ENCODE results near the gene DACH1. TPM values are rescaled to one million over a fixed set of nuclear protein-coding genes. Genes with fewer than 3 reads are reported as not detected.

DACH1 gene
- total and polyA plus RNA-seq, 2 of the 13 experiments (the other 11 are each of a cell fraction or from before 2014, with no cell fraction given): not detected

DNA sequence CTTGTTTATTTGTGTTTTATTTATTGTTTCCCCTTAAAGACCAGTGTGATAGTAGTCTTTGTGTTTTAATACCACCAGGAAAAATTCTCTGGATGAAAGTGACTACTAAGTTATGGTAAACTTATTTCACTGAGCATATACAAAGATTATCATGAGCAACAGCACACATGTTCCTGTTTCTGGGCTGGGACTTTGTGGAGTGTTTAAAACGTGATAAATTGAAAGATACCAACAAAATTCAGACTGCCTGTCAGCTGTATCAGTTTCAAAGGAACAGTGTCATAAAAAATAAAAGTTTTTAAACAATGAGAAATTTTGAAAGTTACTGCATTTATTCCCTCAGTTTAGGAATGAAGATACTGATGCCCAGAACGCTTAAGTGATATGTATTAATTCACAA, 259.4 kb downstream of the DACH1 start (continued):
- no peak for TF ChIP-seq PRPF4 (IDR thresholded peaks at IDR 0.05; ENCODE audit: low read depth, low read length, poor library complexity, severe bottlenecking)
- TF ChIP-seq, protein P1, sequence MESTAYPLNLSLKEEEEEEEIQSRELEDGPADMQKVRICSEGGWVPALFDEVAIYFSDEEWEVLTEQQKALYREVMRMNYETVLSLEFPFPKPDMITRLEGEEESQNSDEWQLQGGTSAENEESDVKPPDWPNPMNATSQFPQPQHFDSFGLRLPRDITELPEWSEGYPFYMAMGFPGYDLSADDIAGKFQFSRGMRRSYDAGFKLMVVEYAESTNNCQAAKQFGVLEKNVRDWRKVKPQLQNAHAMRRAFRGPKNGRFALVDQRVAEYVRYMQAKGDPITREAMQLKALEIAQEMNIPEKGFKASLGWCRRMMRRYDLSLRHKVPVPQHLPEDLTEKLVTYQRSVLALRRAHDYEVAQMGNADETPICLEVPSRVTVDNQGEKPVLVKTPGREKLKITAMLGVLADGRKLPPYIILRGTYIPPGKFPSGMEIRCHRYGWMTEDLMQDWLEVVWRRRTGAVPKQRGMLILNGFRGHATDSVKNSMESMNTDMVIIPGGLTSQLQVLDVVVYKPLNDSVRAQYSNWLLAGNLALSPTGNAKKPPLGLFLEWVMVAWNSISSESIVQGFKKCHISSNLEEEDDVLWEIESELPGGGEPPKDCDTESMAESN (CRISPR knock-in tag; conservative IDR thresholded peaks at IDR 0.05): no peak

DNA sequence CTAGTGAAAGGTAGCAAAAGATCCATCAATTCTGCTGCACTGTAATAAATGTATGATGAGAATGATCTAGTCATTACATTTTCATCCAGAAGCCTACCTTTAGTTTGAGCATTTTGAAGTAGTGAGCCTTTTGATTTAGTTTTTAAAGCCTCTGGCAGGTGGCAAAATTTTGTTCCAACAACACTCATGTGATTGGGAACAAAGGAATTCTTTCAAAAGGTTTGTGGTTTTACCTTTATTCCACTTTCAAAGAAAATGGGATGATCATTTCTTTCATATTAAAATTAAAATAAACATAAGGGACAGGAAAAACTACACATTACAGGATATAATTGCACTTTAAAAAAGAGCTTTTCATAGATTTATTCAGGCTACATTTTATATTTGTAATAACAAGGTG, 260.2 kb downstream of the DACH1 start:
- H2AFZ ChIP-seq (ENCODE audit: low read length): no peak overlapping the region
- H3K9ac ChIP-seq (ENCODE audit: insufficient read depth, low read depth, low read length): no peak overlapping the region
- no peaks in the 10 kb centered on the region for H3K36me3 ChIP-seq (replicated peaks in 1 of 2; ENCODE audit: control insufficient read depth in 1 of 2, insufficient read depth in 2 of 2, low read length in 2 of 2)
- no peak overlapping the region for H3K4me2 ChIP-seq (ENCODE audit: low read depth, low read length)
- H3K4me1 ChIP-seq (ENCODE audit: insufficient read depth, low read length): no peaks in the 10 kb centered on the region
- in situ Hi-C loops (cut with HindIII; ENCODE audit: extremely low pct_ligation_motif_present, low pct_unique_long_range_greater_than_20kb): no loop called here
- DNase-seq (ENCODE audit: low spot score) (no peak), FAIRE-seq (no peak), ATAC-seq (no peak)
- CTCF ChIA-PET (ENCODE audit: low intra/inter-chr PET ratio, low total read pairs): no interaction called here
- no peaks in the 10 kb centered on the region; a peak in 1 of 5 replicates for H3K27me3 ChIP-seq (ENCODE audit: control insufficient read depth in 1 of 2, insufficient read depth in 2 of 2, low read length in 2 of 2)
- BruUV-seq (replicated peaks): no TSS peak
- no peaks in the 10 kb centered on the region for H3K79me2 ChIP-seq (ENCODE audit: insufficient read depth, low read length)
- TF ChIP-seq ZNF432 (CRISPR knock-in tag; IDR thresholded peaks at IDR 0.05; ENCODE audit: borderline replicate concordance) (no peak), ZKSCAN1 (IDR thresholded peaks at IDR 0.05; ENCODE audit: low read length) (no peak), ZNF44 (CRISPR knock-in tag; IDR thresholded peaks at IDR 0.05) (no peak), MAF1 (CRISPR knock-in tag; IDR thresholded peaks at IDR 0.05; ENCODE audit: borderline replicate concordance) (no peak)
- POLR2A ChIA-PET: no interaction called here
- no peaks in the 10 kb centered on the region for H4K20me1 ChIP-seq (ENCODE audit: insufficient read depth, low read length)
- H3K4me3 ChIP-seq (replicated peaks in 1 of 3; ENCODE audit: insufficient read depth in 1 of 3, low read depth in 2 of 3, low read length in 3 of 3): no peak overlapping the region
- intact Hi-C loops (cut with micrococcal nuclease; ENCODE audit: unreplicated experiment): no loop called here
- H3K27ac ChIP-seq (ENCODE audit: extremely low read length, insufficient read depth, low read length): no peak overlapping the region
- H3K9me3 ChIP-seq (ENCODE audit: low read length): no peaks in the 10 kb centered on the region

DNA sequence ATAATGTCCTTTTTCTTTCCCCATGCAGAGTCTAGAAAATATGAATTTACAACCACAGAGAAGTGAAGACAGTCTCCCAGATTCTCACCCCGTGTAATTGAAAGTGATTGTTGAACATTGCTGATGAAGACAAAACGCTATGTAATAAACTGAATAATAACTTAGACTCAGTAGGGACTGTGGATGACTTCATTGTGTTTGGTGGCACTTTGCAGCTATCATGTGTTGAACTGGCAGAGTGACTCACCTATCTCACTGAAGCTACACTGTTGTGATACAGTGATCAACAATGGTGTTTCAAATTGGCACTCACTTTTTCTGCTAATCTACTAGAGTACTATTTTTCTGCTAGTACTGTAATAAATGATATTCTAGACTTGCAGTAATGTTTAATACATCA, 261.3 kb downstream of the DACH1 start:
- intact Hi-C loops (cut with micrococcal nuclease; ENCODE audit: unreplicated experiment): no loop called here
- no peaks in the 10 kb centered on the region for H3K79me2 ChIP-seq (ENCODE audit: insufficient read depth, low read length)
- no peaks in the 10 kb centered on the region for H4K20me1 ChIP-seq (ENCODE audit: insufficient read depth, low read length)
- ChIA-PET POLR2A (no interaction called here), CTCF (ENCODE audit: low intra/inter-chr PET ratio, low total read pairs) (no interaction called here)
- no peaks in the 10 kb centered on the region for H3K9me3 ChIP-seq (ENCODE audit: low read length)
- no peak overlapping the region for H3K27ac ChIP-seq (ENCODE audit: extremely low read length, insufficient read depth, low read length)
- FAIRE-seq: no peak
- H3K4me1 ChIP-seq (ENCODE audit: insufficient read depth, low read length): no peaks in the 10 kb centered on the region
- BruUV-seq (replicated peaks): no TSS peak
- no peak overlapping the region for H3K4me2 ChIP-seq (ENCODE audit: low read depth, low read length)
- H2AFZ ChIP-seq (ENCODE audit: low read length): no peak overlapping the region
- H3K36me3 ChIP-seq (replicated peaks in 1 of 2; ENCODE audit: control insufficient read depth in 1 of 2, insufficient read depth in 2 of 2, low read length in 2 of 2): no peaks in the 10 kb centered on the region
- TF ChIP-seq POLR2A (IDR thresholded peaks at IDR 0.05; ENCODE audit: insufficient read depth in 1 of 2, low read depth in 2 of 2, low read length in 2 of 2): no peak
- TF ChIP-seq MTF2 (CRISPR knock-in tag; IDR thresholded peaks at IDR 0.05; ENCODE audit: borderline replicate concordance): no peak
- no peak for TF ChIP-seq ZNF143 (CRISPR knock-in tag; IDR thresholded peaks at IDR 0.05)
- no peaks in the 10 kb centered on the region; a peak in 1 of 5 replicates for H3K27me3 ChIP-seq (ENCODE audit: control insufficient read depth in 1 of 2, insufficient read depth in 2 of 2, low read length in 2 of 2)
- ATAC-seq: no peak
- 0% methylated on average over 2 of the region's 2 CpGs for WGBS (ENCODE audit: low lambda C conversion rate)
- DNase-seq (ENCODE audit: low spot score): no peak
- no peak overlapping the region for H3K4me3 ChIP-seq (replicated peaks in 1 of 3; ENCODE audit: insufficient read depth in 1 of 3, low read depth in 2 of 3, low read length in 3 of 3)
- in situ Hi-C loops (cut with HindIII; ENCODE audit: extremely low pct_ligation_motif_present, low pct_unique_long_range_greater_than_20kb): no loop called here
- H3K9ac ChIP-seq (ENCODE audit: insufficient read depth, low read depth, low read length): no peak overlapping the region

All from HepG2 (cell line).